IMR-90 (cell line): ENCODE measurements around the gene WBP1. TPM values are rescaled to one million over a fixed set of nuclear protein-coding genes. Genes with fewer than 3 reads are reported as not detected.

Source experiments
- ATAC-seq: fragments of 200-7000 bp; cut with Tn5 transposase; 2 replicates; pipeline ENCODE4 v1.9.1; 2020; ENCODE audit warnings: low read depth, mild to moderate bottlenecking, moderate library complexity
- BruUV-seq: library from RNA; stranded (reverse); fragments of 400-500 nt; replicated peaks from 2 replicates; lab custom pipeline; 2021; lab: Mats Ljungman, UMichigan
- CTCF ChIA-PET: fragments of 300-600 bp; formaldehyde crosslinking; extraction: SDS; loops from one replicate; lab custom pipeline; 2021; ENCODE audit warnings: antibody characterized with exemption; lab: Yijun Ruan, JAX
- POLR2A ChIA-PET: fragments of 300-600 bp; sonication (Branson Sonifier 250); formaldehyde crosslinking; loops from one replicate; lab custom pipeline; 2022; ENCODE audit warnings: antibody characterized with exemption; ENCODE audit not compliant: unreplicated experiment; lab: Charles Lee
- DNase-seq: peaks from one replicate; pipeline ENCODE4 v3.0.0; 2013
- H2AFZ ChIP-seq: replicated peaks from 2 replicates; pipeline ENCODE3; 2013; ENCODE audit warnings: low read length, mild to moderate bottlenecking; ENCODE audit not compliant: poor library complexity
- H2AK5ac ChIP-seq: 2 replicates; pipeline ENCODE4 v1.6.1; 2013; ENCODE audit warnings: low read depth, low read length, inconsistent platforms
- H2AK9ac ChIP-seq: replicated peaks from 2 replicates; pipeline ENCODE3; 2013; ENCODE audit warnings: mild to moderate bottlenecking, low read depth, low read length, moderate library complexity; ENCODE audit not compliant: poor library complexity
- H2BK120ac ChIP-seq: 2 replicates; pipeline ENCODE4 v1.6.1; 2013; ENCODE audit warnings: low read depth, low read length, inconsistent platforms
- H2BK15ac ChIP-seq: 3 replicates; pipeline ENCODE4 v1.6.1; 2013; ENCODE audit warnings: low read depth, low read length, inconsistent platforms
- H2BK20ac ChIP-seq: 2 replicates; pipeline ENCODE4 v1.6.1; 2013; ENCODE audit warnings: low read depth, mild to moderate bottlenecking, inconsistent platforms, low read length, moderate library complexity
- H2BK5ac ChIP-seq: 2 replicates; pipeline ENCODE4 v1.6.1; 2013; ENCODE audit warnings: mild to moderate bottlenecking, low read depth, low read length, inconsistent platforms; ENCODE audit not compliant: poor library complexity, severe bottlenecking
- H3K14ac ChIP-seq: replicated peaks from 2 replicates; pipeline ENCODE4 v1.6.1; 2013; ENCODE audit warnings: low read depth, low read length, inconsistent platforms
- H3K18ac ChIP-seq: 2 replicates; pipeline ENCODE4 v1.6.1; 2013; ENCODE audit warnings: low read depth, low read length, control low read depth
- H3K23ac ChIP-seq: 2 replicates; pipeline ENCODE4 v1.6.1; 2013; ENCODE audit warnings: low read depth, low read length, inconsistent platforms
- H3K27ac ChIP-seq: 2 replicates; pipeline ENCODE4 v1.5.1; 2013; ENCODE audit warnings: mild to moderate bottlenecking, control low read depth, low read length; ENCODE audit not compliant: insufficient read depth
- H3K27me3 ChIP-seq: 2 replicates; pipeline ENCODE4 v1.6.1; 2013; ENCODE audit warnings: low read length; ENCODE audit not compliant: control insufficient read depth, insufficient read depth
- H3K36me3 ChIP-seq: 2 replicates; pipeline ENCODE4 v1.6.1; 2013; ENCODE audit warnings: low read length, mixed read lengths; ENCODE audit not compliant: control insufficient read depth, insufficient read depth
- H3K4ac ChIP-seq: 2 replicates; pipeline ENCODE4 v1.6.1; 2013; ENCODE audit warnings: low read depth, low read length, inconsistent platforms
- H3K4me1 ChIP-seq: 2 replicates; pipeline ENCODE4 v1.6.1; 2013; ENCODE audit warnings: low read length, mixed read lengths; ENCODE audit not compliant: control insufficient read depth, insufficient read depth
- H3K4me2 ChIP-seq: 2 replicates; pipeline ENCODE4 v1.6.1; 2013; ENCODE audit warnings: low read depth, mild to moderate bottlenecking, control low read depth, low read length, moderate library complexity
- H3K4me3 ChIP-seq: 2 replicates; pipeline ENCODE4 v1.5.1; 2013; ENCODE audit warnings: low read depth, mild to moderate bottlenecking, control low read depth, low read length, moderate library complexity; ENCODE audit not compliant: insufficient read depth
- H3K56ac ChIP-seq: 2 replicates; pipeline ENCODE4 v1.6.1; 2013; ENCODE audit warnings: low read length, inconsistent platforms; ENCODE audit not compliant: insufficient read depth; ENCODE audit errors: extremely low read depth
- H3K79me1 ChIP-seq, 2 experiments: 2 replicates each; pipeline ENCODE4 v1.6.1; 2013; ENCODE audit warnings: low read length in 2 of 2, inconsistent platforms in 1 of 2, low read depth in 1 of 2
- H3K9ac ChIP-seq: 2 replicates; pipeline ENCODE4 v1.6.1; 2013; ENCODE audit warnings: low read depth, low read length, control low read depth
- H3K9me1 ChIP-seq: 2 replicates; pipeline ENCODE4 v1.6.1; 2013; ENCODE audit warnings: low read length, inconsistent platforms; ENCODE audit not compliant: insufficient read depth
- H3K9me3 ChIP-seq: 2 replicates; pipeline ENCODE4 v1.6.1; 2013; ENCODE audit warnings: low read length; ENCODE audit not compliant: control insufficient read depth, insufficient read depth
- H4K20me1 ChIP-seq: 2 replicates; pipeline ENCODE4 v1.6.1; 2013; ENCODE audit warnings: low read length, inconsistent platforms; ENCODE audit not compliant: insufficient read depth
- H4K5ac ChIP-seq: 2 replicates; pipeline ENCODE4 v1.6.1; 2013; ENCODE audit warnings: mild to moderate bottlenecking, low read depth, low read length, control low read depth
- H4K8ac ChIP-seq, 2 experiments: 2 replicates each; pipeline ENCODE4 v1.6.1; 2013; ENCODE audit warnings: low read depth in 2 of 2, low read length in 2 of 2, control low read depth in 1 of 2, inconsistent platforms in 1 of 2
- H4K91ac ChIP-seq: 2 replicates; pipeline ENCODE4 v1.6.1; 2013; ENCODE audit warnings: low read depth, low read length, inconsistent platforms; ENCODE audit not compliant: insufficient read depth
- BHLHE40 ChIP-seq: fragments of 150-350 bp; IDR thresholded peaks from 2 replicates; pipeline ENCODE4 v1.6.1; 2016; ENCODE audit warnings: mild to moderate bottlenecking, low read depth, low read length
- CEBPB ChIP-seq: IDR thresholded peaks from 2 replicates; pipeline ENCODE4 v1.6.1; 2012; ENCODE audit warnings: low read depth, low read length, improper control_type of control experiment
- CHD1 ChIP-seq: IDR thresholded peaks from 2 replicates; pipeline ENCODE4 v1.6.1; 2012; ENCODE audit warnings: low read depth, low read length, improper control_type of control experiment
- FOS ChIP-seq: fragments of 150-350 bp; IDR thresholded peaks from 2 replicates; pipeline ENCODE4 v1.6.1; 2016; ENCODE audit warnings: low read depth, low read length
- MAFK ChIP-seq: IDR thresholded peaks from 2 replicates; pipeline ENCODE4 v1.6.1; 2012; ENCODE audit warnings: low read depth, low read length, improper control_type of control experiment
- MAZ ChIP-seq: IDR thresholded peaks from 2 replicates; pipeline ENCODE4 v1.6.1; 2012; ENCODE audit warnings: low read depth, mild to moderate bottlenecking, low read length, improper control_type of control experiment, moderate library complexity, borderline replicate concordance
- MXI1 ChIP-seq: IDR thresholded peaks from 2 replicates; pipeline ENCODE4 v1.6.1; 2012; ENCODE audit warnings: low read depth, mild to moderate bottlenecking, low read length, moderate library complexity, borderline replicate concordance
- NFE2L2 ChIP-seq: fragments of 150-350 bp; IDR thresholded peaks from 2 replicates; pipeline ENCODE4 v1.6.1; 2016; ENCODE audit warnings: low read depth, mild to moderate bottlenecking, low read length
- POLR2A ChIP-seq: IDR thresholded peaks from 2 replicates; pipeline ENCODE4 v1.6.1; 2012; ENCODE audit warnings: mild to moderate bottlenecking, low read depth, low read length
- RAD21 ChIP-seq: IDR thresholded peaks from 2 replicates; pipeline ENCODE4 v1.6.1; 2012; ENCODE audit warnings: low read length, improper control_type of control experiment
- RCOR1 ChIP-seq: IDR thresholded peaks from 2 replicates; pipeline ENCODE4 v1.6.1; 2012; ENCODE audit warnings: mild to moderate bottlenecking, low read length, improper control_type of control experiment; ENCODE audit not compliant: insufficient replicate concordance
- RFX5 ChIP-seq: IDR thresholded peaks from 2 replicates; pipeline ENCODE4 v1.8.0; 2012; ENCODE audit warnings: low read depth, mild to moderate bottlenecking, low read length, moderate library complexity
- WGBS, 2 experiments: methylation state at CpG; one replicate each; pipeline versions ENCODE4 v1.1.5 to v1.1.7; 2013; ENCODE audit warnings: missing lambda C conversion rate in 2 of 2; ENCODE audit not compliant: insufficient read length in 1 of 2; ENCODE audit errors: extremely low coverage in 2 of 2; 5-methylcytosine and 5-hydroxymethylcytosine counted together
- dilution Hi-C: fragments of 300-500 bp; cut with HindIII; formaldehyde crosslinking; loops from one replicate; pipeline ENCODE4 v1.14.3; 2018; ENCODE audit warnings: low sequenced_read_pairs; ENCODE audit not compliant: unreplicated experiment
- in situ Hi-C: fragments of 300-500 bp; cut with MboI; formaldehyde crosslinking; loops from 3 replicates; pipeline ENCODE4 v1.14.3; 2019; ENCODE audit warnings: low sequenced_read_pairs, inconsistent platforms, mixed read lengths
- intact Hi-C: fragments of 100-400 bp; cut with micrococcal nuclease; formaldehyde crosslinking; loops from 2 replicates; pipeline ENCODE4 v1.10.0; 2022
- polyA plus RNA-seq, 3 experiments: library from polyadenylated mRNA; depleted of rRNA; stranded (reverse); fragments of >200 nt; gene quantifications; 2 replicates each; pipeline ENCODE4 v1.2.3, GENCODE V29; 2012; ENCODE audit warnings: low replicate concordance in 1 of 3
- total RNA-seq: library from RNA; depleted of rRNA; stranded (reverse); fragments of >200 nt; gene quantifications from 2 replicates; pipeline ENCODE4 v1.2.3, GENCODE V29; 2012
- TF ChIP-seq, protein P1 (sequence below): conservative IDR thresholded peaks from 2 replicates; pipeline ENCODE4 v1.5.1; 2012; ENCODE audit warnings: mild to moderate bottlenecking, low read depth, low read length, improper control_type of control experiment
- TF ChIP-seq, protein P2 (sequence below): fragments of 150-350 bp; IDR thresholded peaks from 2 replicates; pipeline ENCODE4 v1.6.1; 2017; ENCODE audit warnings: mild to moderate bottlenecking, antibody characterized with exemption, low read length, low read depth
- TF ChIP-seq, protein P3 (sequence below): fragments of 150-350 bp; IDR thresholded peaks from 2 replicates; pipeline ENCODE4 v1.6.1; 2016; ENCODE audit warnings: low read depth, mild to moderate bottlenecking, low read length, moderate library complexity, borderline replicate concordance

WBP1 gene
- total and polyA plus RNA-seq, 2 of the 4 experiments (the other 2 are of a cell fraction): 22.9 to 78.5 TPM

- Histone ChIP-seq H3K9me1 (peaks cover 3% of the 10 kb centered on the region; the same call in 1 of the 2 replicates), H2AK5ac (no peak overlapping the region), H3K27ac (no peak overlapping the region), H4K91ac (no peak overlapping the region), H3K56ac (no peak overlapping the region), H2BK20ac (no peak overlapping the region), H2BK5ac (no peak overlapping the region), H3K36me3 (no peaks in the 10 kb centered on the region), H3K4me3 (no peak overlapping the region), H4K8ac (no peak overlapping the region), H4K5ac (no peak overlapping the region), H3K4ac (no peak overlapping the region), H3K14ac (no peak overlapping the region), H2BK120ac (no peak overlapping the region), H4K20me1 (no peaks in the 10 kb centered on the region), H2AFZ (no peak overlapping the region), H3K27me3 (peaks cover 5% of the 10 kb centered on the region; the same call in 1 of the 2 replicates), H3K4me1 (peaks cover 4% of the 10 kb centered on the region), H3K79me1 (peaks cover 0 to 5% of the 10 kb centered on the region in 2 experiments; a peak in 2 of 4 replicates), H3K9ac (no peak overlapping the region), H3K23ac (no peak overlapping the region), H2BK15ac (no peak overlapping the region), H3K9me3 (no peaks in the 10 kb centered on the region), H2AK9ac (no peak overlapping the region), H3K4me2 (no peak overlapping the region), H3K18ac (no peak overlapping the region)
- intact Hi-C loops (no loop called here), in situ Hi-C loops (no loop called here), dilution Hi-C loops (no loop called here)
- ATAC-seq: no peak
- ChIA-PET CTCF (no interaction called here), POLR2A (no interaction called here)
- no peak for DNase-seq
- WGBS, 2 experiments: 0% methylated on average over 1 of the region's 5 CpGs; no CpG with 5 or more reads in 1 of the 2 experiments
- no TSS peak for BruUV-seq
- TF ChIP-seq, protein P1, sequence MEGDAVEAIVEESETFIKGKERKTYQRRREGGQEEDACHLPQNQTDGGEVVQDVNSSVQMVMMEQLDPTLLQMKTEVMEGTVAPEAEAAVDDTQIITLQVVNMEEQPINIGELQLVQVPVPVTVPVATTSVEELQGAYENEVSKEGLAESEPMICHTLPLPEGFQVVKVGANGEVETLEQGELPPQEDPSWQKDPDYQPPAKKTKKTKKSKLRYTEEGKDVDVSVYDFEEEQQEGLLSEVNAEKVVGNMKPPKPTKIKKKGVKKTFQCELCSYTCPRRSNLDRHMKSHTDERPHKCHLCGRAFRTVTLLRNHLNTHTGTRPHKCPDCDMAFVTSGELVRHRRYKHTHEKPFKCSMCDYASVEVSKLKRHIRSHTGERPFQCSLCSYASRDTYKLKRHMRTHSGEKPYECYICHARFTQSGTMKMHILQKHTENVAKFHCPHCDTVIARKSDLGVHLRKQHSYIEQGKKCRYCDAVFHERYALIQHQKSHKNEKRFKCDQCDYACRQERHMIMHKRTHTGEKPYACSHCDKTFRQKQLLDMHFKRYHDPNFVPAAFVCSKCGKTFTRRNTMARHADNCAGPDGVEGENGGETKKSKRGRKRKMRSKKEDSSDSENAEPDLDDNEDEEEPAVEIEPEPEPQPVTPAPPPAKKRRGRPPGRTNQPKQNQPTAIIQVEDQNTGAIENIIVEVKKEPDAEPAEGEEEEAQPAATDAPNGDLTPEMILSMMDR: no peak
- TF ChIP-seq CEBPB (no peak), FOS (no peak), BHLHE40 (no peak), RFX5 (no peak), RAD21 (no peak), CHD1 (no peak), POLR2A (no peak), RCOR1 (no peak), MXI1 (no peak), NFE2L2 (no peak), MAFK (no peak), MAZ (no peak)
- TF ChIP-seq, protein P2, sequence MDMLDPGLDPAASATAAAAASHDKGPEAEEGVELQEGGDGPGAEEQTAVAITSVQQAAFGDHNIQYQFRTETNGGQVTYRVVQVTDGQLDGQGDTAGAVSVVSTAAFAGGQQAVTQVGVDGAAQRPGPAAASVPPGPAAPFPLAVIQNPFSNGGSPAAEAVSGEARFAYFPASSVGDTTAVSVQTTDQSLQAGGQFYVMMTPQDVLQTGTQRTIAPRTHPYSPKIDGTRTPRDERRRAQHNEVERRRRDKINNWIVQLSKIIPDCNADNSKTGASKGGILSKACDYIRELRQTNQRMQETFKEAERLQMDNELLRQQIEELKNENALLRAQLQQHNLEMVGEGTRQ: no peak
- TF ChIP-seq, protein P3, sequence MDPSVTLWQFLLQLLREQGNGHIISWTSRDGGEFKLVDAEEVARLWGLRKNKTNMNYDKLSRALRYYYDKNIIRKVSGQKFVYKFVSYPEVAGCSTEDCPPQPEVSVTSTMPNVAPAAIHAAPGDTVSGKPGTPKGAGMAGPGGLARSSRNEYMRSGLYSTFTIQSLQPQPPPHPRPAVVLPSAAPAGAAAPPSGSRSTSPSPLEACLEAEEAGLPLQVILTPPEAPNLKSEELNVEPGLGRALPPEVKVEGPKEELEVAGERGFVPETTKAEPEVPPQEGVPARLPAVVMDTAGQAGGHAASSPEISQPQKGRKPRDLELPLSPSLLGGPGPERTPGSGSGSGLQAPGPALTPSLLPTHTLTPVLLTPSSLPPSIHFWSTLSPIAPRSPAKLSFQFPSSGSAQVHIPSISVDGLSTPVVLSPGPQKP: no peak
Measured at GRCh38 chr2:74444498-74445318, 13.5 kb upstream of the WBP1 start.
